Vagina (tissue), 2 donors: ENCODE measurements around the gene SRP68.

ENCODE experiments used
- CTCF ChIP-seq, 3 experiments: fragments of 450-650 bp in 2 of 3; fragments of 200-600 bp in 1 of 3; sonication (generic) in 1 of 3; IDR thresholded peaks; one replicate each; pipeline ENCODE4 v1.5.1; 2017 to 2019; ENCODE audit warnings: antibody characterized with exemption in 3 of 3, mild to moderate bottlenecking in 2 of 3, moderate library complexity in 2 of 3
- POLR2AphosphoS5 ChIP-seq, 2 donors: sonication (generic); formaldehyde crosslinking; IDR thresholded peaks; one replicate each; pipeline ENCODE4 v1.9.0; 2017; ENCODE audit warnings: antibody characterized with exemption in 2 of 2, mild to moderate bottlenecking in 2 of 2, low read depth in 1 of 2; ENCODE audit not compliant: insufficient read depth in 1 of 2

- no peak for TF ChIP-seq CTCF (IDR thresholded peaks at IDR 0.05)
- no peak for TF ChIP-seq POLR2AphosphoS5 (IDR thresholded peaks at IDR 0.05; ENCODE audit: insufficient read depth in 1 of 2, low read depth in 1 of 2)
Observed at GRCh38 chr17:76088868-76089576, 16.7 kb upstream of the SRP68 start.
